GM19372 (cell line): ENCODE results near the gene ZFC3H1.
"Not testable (repeated sequence)": the region's sequence is repeated elsewhere in the genome, so short reads cannot be mapped to it uniquely, and the experiment has no call there.

Experiments used
- ATAC-seq: cut with Tn5 transposase; IDR thresholded peaks from one replicate; pipeline ENCODE4 v1.9.1; 2021; ENCODE audit warnings: mild to moderate bottlenecking, low read depth, moderate library complexity; ENCODE audit not compliant: unreplicated experiment

Gene ZFC3H1

GRCh38 chr12:71582925-71583324 lies 80.7 kb downstream of the ZFC3H1 start:
- ATAC-seq: no peak

GRCh38 chr12:71581206-71581605 lies 82.4 kb downstream of the ZFC3H1 start:
- ATAC-seq: no peak

- ATAC-seq: no peak
Observed at GRCh38 chr12:71578694-71579258, 84.9 kb downstream of the ZFC3H1 start.

GRCh38 chr12:71576496-71576895 lies 87.2 kb downstream of the ZFC3H1 start:
- no peak for ATAC-seq

GRCh38 chr12:71569885-71570284 lies 93.8 kb downstream of the ZFC3H1 start:
- not testable (repeated sequence) for ATAC-seq

GRCh38 chr12:71567537-71567936 lies 96.1 kb downstream of the ZFC3H1 start:
- no peak for ATAC-seq

- no peak for ATAC-seq
Observed at GRCh38 chr12:71566655-71567054, 97.0 kb downstream of the ZFC3H1 start.

GRCh38 chr12:71565535-71565934 lies 98.1 kb downstream of the ZFC3H1 start:
- no peak for ATAC-seq

GRCh38 chr12:71562676-71563595 lies 100.7 kb downstream of the ZFC3H1 start:
- no peak for ATAC-seq
